GM12892 (cell line): ENCODE results near the gene RGS9.

ENCODE experiments used
- POLR2A ChIP-seq: IDR thresholded peaks from 2 replicates; pipeline ENCODE4 v1.6.1; 2011; ENCODE audit warnings: low read depth, low read length, control low read depth
- POLR2AphosphoS5 ChIP-seq: IDR thresholded peaks from 2 replicates; pipeline ENCODE4 v1.6.1; 2011; ENCODE audit warnings: low read depth, low read length, control low read depth
- TAF1 ChIP-seq: IDR thresholded peaks from 2 replicates; pipeline ENCODE4 v1.6.1; 2011; ENCODE audit warnings: low read depth, mild to moderate bottlenecking, control low read depth, low read length, borderline replicate concordance

DNA sequence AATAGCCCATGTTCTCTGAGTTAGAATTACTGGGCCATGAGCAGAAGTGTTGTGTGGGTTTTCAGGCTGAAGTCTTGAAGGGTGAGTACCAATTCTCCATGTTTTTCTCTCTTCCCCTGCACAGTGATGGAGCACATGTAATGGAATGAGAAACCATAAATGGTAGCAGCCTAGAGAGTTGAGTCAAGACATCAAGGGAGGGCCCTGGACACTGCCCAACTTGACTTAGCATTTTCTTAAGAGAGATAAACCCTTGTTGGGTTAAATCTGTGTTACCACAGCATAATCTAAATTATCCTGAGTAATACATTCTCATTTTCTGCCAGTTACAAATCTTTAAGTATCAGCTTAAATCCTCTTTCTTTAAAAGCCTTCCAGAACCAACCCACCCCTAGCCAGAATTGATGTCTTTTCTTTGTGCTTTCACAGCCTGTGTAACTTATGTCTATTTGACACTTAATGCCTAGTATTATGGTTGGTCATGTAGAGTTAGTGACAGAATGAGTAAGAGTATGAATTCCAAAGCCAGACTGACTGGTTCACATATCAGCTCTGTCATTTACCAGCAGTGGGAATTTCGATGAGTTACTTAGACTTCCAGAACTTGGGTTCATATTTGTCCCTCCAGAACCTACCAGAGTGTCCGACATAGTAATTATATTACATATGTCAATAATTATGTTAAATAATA is 27.0 kb upstream of the RGS9 start:
- TF ChIP-seq POLR2AphosphoS5 (no peak), POLR2A (no peak), TAF1 (no peak)
